Stimulated activated CD4-positive, alpha-beta T cell treated with anti-CD3 and anti-CD28 coated beads, Interleukin-15, amount 100 ng/mL, for 24 hours (primary cell): ENCODE data around the gene RALGPS2.
"Not testable (repeated sequence)": the region's sequence is repeated elsewhere in the genome, so short reads cannot be mapped to it uniquely, and the experiment has no call there.

Source experiments
- DNase-seq: peaks from one replicate; pipeline ENCODE4 v3.0.0-alpha.2; 2020

RALGPS2 gene

GRCh38 chr1:178946855-178947676, 222.0 kb downstream of the RALGPS2 start:
- DNase-seq = no peak

- no peak for DNase-seq
Observed at GRCh38 chr1:178947677-178947981, 222.6 kb downstream of the RALGPS2 start.

GRCh38 chr1:178948676-178949075, 223.6 kb downstream of the RALGPS2 start:
- DNase-seq = no peak

- DNase-seq = not testable (repeated sequence)
Observed at GRCh38 chr1:178949866-178950265, 224.8 kb downstream of the RALGPS2 start.

- DNase-seq = no peak
Observed at GRCh38 chr1:178951600-178951999, 226.6 kb downstream of the RALGPS2 start.

- DNase-seq = no peak
Observed at GRCh38 chr1:178953034-178953433, 228.0 kb downstream of the RALGPS2 start.

GRCh38 chr1:178953538-178954324, 228.7 kb downstream of the RALGPS2 start:
- DNase-seq = no peak

GRCh38 chr1:178954325-178954690, 229.3 kb downstream of the RALGPS2 start:
- DNase-seq = no peak

GRCh38 chr1:178954937-178955336, 229.9 kb downstream of the RALGPS2 start:
- DNase-seq = no peak

- no peak for DNase-seq
Observed at GRCh38 chr1:178955391-178955954, 230.4 kb downstream of the RALGPS2 start.

- no peak for DNase-seq
Observed at GRCh38 chr1:178958491-178958890, 233.4 kb downstream of the RALGPS2 start.

- DNase-seq = peak; percentile 24
Observed at GRCh38 chr1:178959543-178960460, 234.8 kb downstream of the RALGPS2 start.

GRCh38 chr1:178960482-178961240, 235.6 kb downstream of the RALGPS2 start:
- DNase-seq = no peak

GRCh38 chr1:178961331-178961730, 236.3 kb downstream of the RALGPS2 start:
- DNase-seq = no peak

- DNase-seq = no peak
Observed at GRCh38 chr1:178961868-178962267, 236.8 kb downstream of the RALGPS2 start.

GRCh38 chr1:178962853-178963711, 238.0 kb downstream of the RALGPS2 start:
- no peak for DNase-seq

GRCh38 chr1:178964469-178965330, 239.7 kb downstream of the RALGPS2 start:
- DNase-seq = no peak

- no peak for DNase-seq
Observed at GRCh38 chr1:178966312-178966711, 241.3 kb downstream of the RALGPS2 start.

GRCh38 chr1:178969226-178969987, 244.4 kb downstream of the RALGPS2 start:
- no peak for DNase-seq
